ENCODE data around the gene DYNC1I1.

DYNC1I1 gene

GRCh38 chr7:95893484-95893883 lies 121.1 kb downstream of the DYNC1I1 start:
- H3K27me3 ChIP-seq (ENCODE audit: low read depth, low read length): no peaks in the 10 kb centered on the region
- no peak overlapping the region for H3K4me3 ChIP-seq (ENCODE audit: low read depth in 1 of 2, low read length in 2 of 2)
- no peaks in the 10 kb centered on the region for H3K9me3 ChIP-seq (ENCODE audit: control insufficient read depth in 1 of 2, low read length in 2 of 2)
- peaks cover 0 to 3% of the 10 kb centered on the region in 2 donors for H3K4me1 ChIP-seq (ENCODE audit: control insufficient read depth in 1 of 2, insufficient read depth in 2 of 2, low read length in 2 of 2)
- H3K27ac ChIP-seq (ENCODE audit: low read length): no peak overlapping the region
- H3K36me3 ChIP-seq (ENCODE audit: control insufficient read depth in 1 of 2, insufficient read depth in 2 of 2, low read length in 2 of 2): no peaks in the 10 kb centered on the region

GRCh38 chr7:95897557-95898251 lies 125.3 kb downstream of the DYNC1I1 start:
- peaks cover 0 to 3% of the 10 kb centered on the region in 2 donors for H3K4me1 ChIP-seq (ENCODE audit: control insufficient read depth in 1 of 2, insufficient read depth in 2 of 2, low read length in 2 of 2)
- no peaks in the 10 kb centered on the region for H3K36me3 ChIP-seq (ENCODE audit: control insufficient read depth in 1 of 2, insufficient read depth in 2 of 2, low read length in 2 of 2)
- no peak overlapping the region for H3K27ac ChIP-seq (ENCODE audit: low read length)
- no peaks in the 10 kb centered on the region for H3K9me3 ChIP-seq (ENCODE audit: control insufficient read depth in 1 of 2, low read length in 2 of 2)
- no peak overlapping the region for H3K4me3 ChIP-seq (ENCODE audit: low read depth in 1 of 2, low read length in 2 of 2)
- no peaks in the 10 kb centered on the region for H3K27me3 ChIP-seq (ENCODE audit: low read depth, low read length)

- H3K4me1 ChIP-seq (ENCODE audit: control insufficient read depth in 1 of 2, insufficient read depth in 2 of 2, low read length in 2 of 2): peaks cover 0 to 3% of the 10 kb centered on the region in 2 donors
- H3K27ac ChIP-seq (ENCODE audit: low read length): no peak overlapping the region
- H3K4me3 ChIP-seq (ENCODE audit: low read depth in 1 of 2, low read length in 2 of 2): no peak overlapping the region
- H3K9me3 ChIP-seq (ENCODE audit: control insufficient read depth in 1 of 2, low read length in 2 of 2): no peaks in the 10 kb centered on the region
- H3K27me3 ChIP-seq (ENCODE audit: low read depth, low read length): no peaks in the 10 kb centered on the region
- no peaks in the 10 kb centered on the region for H3K36me3 ChIP-seq (ENCODE audit: control insufficient read depth in 1 of 2, insufficient read depth in 2 of 2, low read length in 2 of 2)
Observed at GRCh38 chr7:95899919-95900513, 127.7 kb downstream of the DYNC1I1 start.

GRCh38 chr7:95901006-95901405 lies 128.7 kb downstream of the DYNC1I1 start:
- H3K27ac ChIP-seq (ENCODE audit: low read length): no peak overlapping the region
- H3K4me3 ChIP-seq (ENCODE audit: low read depth in 1 of 2, low read length in 2 of 2): no peak overlapping the region
- H3K27me3 ChIP-seq (ENCODE audit: low read depth, low read length): no peaks in the 10 kb centered on the region
- H3K9me3 ChIP-seq (ENCODE audit: control insufficient read depth in 1 of 2, low read length in 2 of 2): no peaks in the 10 kb centered on the region
- peaks cover 0 to 3% of the 10 kb centered on the region in 2 donors for H3K4me1 ChIP-seq (ENCODE audit: control insufficient read depth in 1 of 2, insufficient read depth in 2 of 2, low read length in 2 of 2)
- H3K36me3 ChIP-seq (ENCODE audit: control insufficient read depth in 1 of 2, insufficient read depth in 2 of 2, low read length in 2 of 2): no peaks in the 10 kb centered on the region

- no peaks in the 10 kb centered on the region for H3K9me3 ChIP-seq (ENCODE audit: control insufficient read depth in 1 of 2, low read length in 2 of 2)
- no peaks in the 10 kb centered on the region for H3K4me1 ChIP-seq (ENCODE audit: control insufficient read depth in 1 of 2, insufficient read depth in 2 of 2, low read length in 2 of 2)
- no peaks in the 10 kb centered on the region for H3K27me3 ChIP-seq (ENCODE audit: low read depth, low read length)
- H3K27ac ChIP-seq (ENCODE audit: low read length): no peak overlapping the region
- H3K36me3 ChIP-seq (ENCODE audit: control insufficient read depth in 1 of 2, insufficient read depth in 2 of 2, low read length in 2 of 2): no peaks in the 10 kb centered on the region
- no peak overlapping the region for H3K4me3 ChIP-seq (ENCODE audit: low read depth in 1 of 2, low read length in 2 of 2)
Observed at GRCh38 chr7:95904099-95904498, 131.7 kb downstream of the DYNC1I1 start.

GRCh38 chr7:95905167-95905566 lies 132.8 kb downstream of the DYNC1I1 start:
- no peaks in the 10 kb centered on the region for H3K4me1 ChIP-seq (ENCODE audit: control insufficient read depth in 1 of 2, insufficient read depth in 2 of 2, low read length in 2 of 2)
- H3K4me3 ChIP-seq (ENCODE audit: low read depth in 1 of 2, low read length in 2 of 2): no peak overlapping the region
- H3K36me3 ChIP-seq (ENCODE audit: control insufficient read depth in 1 of 2, insufficient read depth in 2 of 2, low read length in 2 of 2): no peaks in the 10 kb centered on the region
- H3K27ac ChIP-seq (ENCODE audit: low read length): no peak overlapping the region
- H3K9me3 ChIP-seq (ENCODE audit: control insufficient read depth in 1 of 2, low read length in 2 of 2): no peaks in the 10 kb centered on the region
- H3K27me3 ChIP-seq (ENCODE audit: low read depth, low read length): no peaks in the 10 kb centered on the region

- H3K4me3 ChIP-seq (ENCODE audit: low read depth in 1 of 2, low read length in 2 of 2): no peak overlapping the region
Observed at GRCh38 chr7:95906851-95907250, 134.5 kb downstream of the DYNC1I1 start.

GRCh38 chr7:95907337-95907736 lies 135.0 kb downstream of the DYNC1I1 start:
- Histone ChIP-seq H3K4me3 (ENCODE audit: low read depth in 1 of 2, low read length in 2 of 2) (no peak overlapping the region), H3K36me3 (ENCODE audit: control insufficient read depth in 1 of 2, insufficient read depth in 2 of 2, low read length in 2 of 2) (no peaks in the 10 kb centered on the region), H3K27ac (ENCODE audit: low read length) (no peak overlapping the region), H3K27me3 (ENCODE audit: low read depth, low read length) (no peaks in the 10 kb centered on the region), H3K9me3 (ENCODE audit: control insufficient read depth in 1 of 2, low read length in 2 of 2) (no peaks in the 10 kb centered on the region), H3K4me1 (ENCODE audit: control insufficient read depth in 1 of 2, insufficient read depth in 2 of 2, low read length in 2 of 2) (no peaks in the 10 kb centered on the region)

More at GRCh38 chr7:95906851-95907250, 134.5 kb downstream of the DYNC1I1 start:
- H3K9me3 ChIP-seq (ENCODE audit: control insufficient read depth in 1 of 2, low read length in 2 of 2): no peaks in the 10 kb centered on the region
- H3K27me3 ChIP-seq (ENCODE audit: low read depth, low read length): no peaks in the 10 kb centered on the region
- no peaks in the 10 kb centered on the region for H3K4me1 ChIP-seq (ENCODE audit: control insufficient read depth in 1 of 2, insufficient read depth in 2 of 2, low read length in 2 of 2)
- no peaks in the 10 kb centered on the region for H3K36me3 ChIP-seq (ENCODE audit: control insufficient read depth in 1 of 2, insufficient read depth in 2 of 2, low read length in 2 of 2)
- no peak overlapping the region for H3K27ac ChIP-seq (ENCODE audit: low read length)

GRCh38 chr7:95908499-95908898 lies 136.1 kb downstream of the DYNC1I1 start:
- H3K4me1 ChIP-seq (ENCODE audit: control insufficient read depth in 1 of 2, insufficient read depth in 2 of 2, low read length in 2 of 2): no peaks in the 10 kb centered on the region

GRCh38 chr7:95910341-95910740 lies 138.0 kb downstream of the DYNC1I1 start:
- Histone ChIP-seq H3K27me3 (ENCODE audit: low read depth, low read length) (no peaks in the 10 kb centered on the region), H3K9me3 (ENCODE audit: control insufficient read depth in 1 of 2, low read length in 2 of 2) (no peaks in the 10 kb centered on the region), H3K4me3 (ENCODE audit: low read depth in 1 of 2, low read length in 2 of 2) (no peak overlapping the region), H3K36me3 (ENCODE audit: control insufficient read depth in 1 of 2, insufficient read depth in 2 of 2, low read length in 2 of 2) (no peaks in the 10 kb centered on the region), H3K27ac (ENCODE audit: low read length) (no peak overlapping the region), H3K4me1 (ENCODE audit: control insufficient read depth in 1 of 2, insufficient read depth in 2 of 2, low read length in 2 of 2) (no peaks in the 10 kb centered on the region)

More at GRCh38 chr7:95908499-95908898, 136.1 kb downstream of the DYNC1I1 start:
- H3K4me3 ChIP-seq (ENCODE audit: low read depth in 1 of 2, low read length in 2 of 2): no peak overlapping the region
- H3K36me3 ChIP-seq (ENCODE audit: control insufficient read depth in 1 of 2, insufficient read depth in 2 of 2, low read length in 2 of 2): no peaks in the 10 kb centered on the region
- H3K27me3 ChIP-seq (ENCODE audit: low read depth, low read length): no peaks in the 10 kb centered on the region
- H3K9me3 ChIP-seq (ENCODE audit: control insufficient read depth in 1 of 2, low read length in 2 of 2): no peaks in the 10 kb centered on the region
- H3K27ac ChIP-seq (ENCODE audit: low read length): no peak overlapping the region

GRCh38 chr7:95915731-95916130 lies 143.4 kb downstream of the DYNC1I1 start:
- no peaks in the 10 kb centered on the region for H3K36me3 ChIP-seq (ENCODE audit: control insufficient read depth in 1 of 2, insufficient read depth in 2 of 2, low read length in 2 of 2)
- no peaks in the 10 kb centered on the region for H3K4me1 ChIP-seq (ENCODE audit: control insufficient read depth in 1 of 2, insufficient read depth in 2 of 2, low read length in 2 of 2)
- no peak overlapping the region for H3K27ac ChIP-seq (ENCODE audit: low read length)
- no peaks in the 10 kb centered on the region for H3K27me3 ChIP-seq (ENCODE audit: low read depth, low read length)
- no peaks in the 10 kb centered on the region for H3K9me3 ChIP-seq (ENCODE audit: control insufficient read depth in 1 of 2, low read length in 2 of 2)
- peak overlapping the region in 1 of 2 donors; percentile 34 for H3K4me3 ChIP-seq (ENCODE audit: low read depth in 1 of 2, low read length in 2 of 2)

Measured in muscle layer of duodenum (tissue), 2 donors.